NB4 (cell line): ENCODE data around the gene SCGN.

Experiments
- POLR2A ChIP-seq: IDR thresholded peaks from 2 replicates; pipeline ENCODE4 v1.6.1; 2011; ENCODE audit warnings: mild to moderate bottlenecking; ENCODE audit not compliant: insufficient read length; ENCODE audit errors: extremely low read depth
- TF ChIP-seq, protein P1 (sequence below): IDR thresholded peaks from 2 replicates; pipeline ENCODE4 v1.6.1; 2011; ENCODE audit warnings: low read depth, low read length
- TF ChIP-seq, protein P2 (sequence below): IDR thresholded peaks from one replicate; pipeline ENCODE4 v1.5.1; 2012; ENCODE audit warnings: low read depth, low read length

DNA sequence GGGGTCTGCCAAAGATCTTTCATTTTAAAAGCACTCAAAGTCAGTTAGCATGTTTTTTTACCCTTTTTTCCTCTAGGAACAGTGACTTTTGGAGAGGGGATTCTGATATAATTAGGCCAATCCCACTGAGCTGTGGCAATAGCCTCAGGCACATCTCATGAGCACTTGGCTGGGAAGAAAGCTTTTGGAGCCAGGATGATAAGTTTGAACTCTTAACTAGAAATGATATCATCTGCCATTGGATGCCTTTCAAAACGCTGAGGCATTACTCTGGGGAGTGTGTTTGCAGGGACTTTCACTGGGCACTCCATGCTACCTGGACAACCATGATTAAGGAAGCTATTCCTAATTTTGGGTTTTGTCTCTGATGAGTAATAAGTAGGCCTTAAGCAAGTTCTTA is 3.7 kb downstream of the SCGN start:
- TF ChIP-seq, protein P1, sequence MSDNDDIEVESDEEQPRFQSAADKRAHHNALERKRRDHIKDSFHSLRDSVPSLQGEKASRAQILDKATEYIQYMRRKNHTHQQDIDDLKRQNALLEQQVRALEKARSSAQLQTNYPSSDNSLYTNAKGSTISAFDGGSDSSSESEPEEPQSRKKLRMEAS = no peak
- TF ChIP-seq POLR2A = no peak
- TF ChIP-seq, protein P2, sequence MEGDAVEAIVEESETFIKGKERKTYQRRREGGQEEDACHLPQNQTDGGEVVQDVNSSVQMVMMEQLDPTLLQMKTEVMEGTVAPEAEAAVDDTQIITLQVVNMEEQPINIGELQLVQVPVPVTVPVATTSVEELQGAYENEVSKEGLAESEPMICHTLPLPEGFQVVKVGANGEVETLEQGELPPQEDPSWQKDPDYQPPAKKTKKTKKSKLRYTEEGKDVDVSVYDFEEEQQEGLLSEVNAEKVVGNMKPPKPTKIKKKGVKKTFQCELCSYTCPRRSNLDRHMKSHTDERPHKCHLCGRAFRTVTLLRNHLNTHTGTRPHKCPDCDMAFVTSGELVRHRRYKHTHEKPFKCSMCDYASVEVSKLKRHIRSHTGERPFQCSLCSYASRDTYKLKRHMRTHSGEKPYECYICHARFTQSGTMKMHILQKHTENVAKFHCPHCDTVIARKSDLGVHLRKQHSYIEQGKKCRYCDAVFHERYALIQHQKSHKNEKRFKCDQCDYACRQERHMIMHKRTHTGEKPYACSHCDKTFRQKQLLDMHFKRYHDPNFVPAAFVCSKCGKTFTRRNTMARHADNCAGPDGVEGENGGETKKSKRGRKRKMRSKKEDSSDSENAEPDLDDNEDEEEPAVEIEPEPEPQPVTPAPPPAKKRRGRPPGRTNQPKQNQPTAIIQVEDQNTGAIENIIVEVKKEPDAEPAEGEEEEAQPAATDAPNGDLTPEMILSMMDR = no peak
